Bone marrow (tissue), 2 donors: Measurements from ENCODE around the gene PRKCA.
A peak's percentile ranks its signal among the peaks of the same experiment; 100 is the strongest.

ENCODE experiments used
- DNase-seq, 2 donors: peaks; one replicate each; lab custom pipeline; 2025; lab: John Stamatoyannopoulos, UW

PRKCA gene

DNA sequence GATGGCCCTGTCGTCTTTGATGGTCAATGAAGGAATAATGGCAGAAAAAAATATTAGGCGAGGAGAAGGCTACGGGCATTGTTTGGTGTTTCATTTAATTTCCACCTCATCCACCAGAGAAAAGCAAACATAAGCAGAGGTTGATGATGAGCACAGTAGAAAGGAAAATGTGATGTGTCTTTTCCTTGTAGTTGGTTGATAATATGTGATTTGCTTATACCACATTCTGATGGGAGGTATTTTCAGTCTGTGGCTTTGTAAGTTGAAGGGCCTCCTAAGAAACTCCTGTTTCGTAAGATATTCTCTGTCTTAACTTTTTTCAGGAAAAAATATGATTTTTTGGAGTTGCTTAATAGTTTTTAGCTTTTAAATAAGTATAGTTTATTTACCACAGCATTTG, 215.7 kb downstream of the PRKCA start:
- no peak for DNase-seq

DNA sequence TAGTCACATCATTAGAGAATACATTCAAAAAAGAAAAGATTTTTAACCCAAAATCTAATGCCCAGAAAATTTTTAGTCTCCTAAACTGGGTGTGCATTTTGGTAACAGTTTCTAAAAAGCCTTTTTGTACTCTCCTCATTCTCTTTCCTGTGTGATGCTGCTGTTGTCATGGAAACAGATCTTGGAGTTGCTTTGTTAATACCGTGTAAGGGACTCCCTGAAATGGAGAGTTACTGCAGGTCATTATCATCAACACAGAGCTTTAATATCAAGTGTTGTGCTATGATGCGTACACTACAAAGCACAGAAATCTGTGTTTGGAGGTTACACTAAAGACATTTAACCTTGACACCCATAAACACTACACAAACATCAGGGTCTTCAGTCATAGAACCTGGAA, 216.3 kb downstream of the PRKCA start:
- no peak for DNase-seq

DNA sequence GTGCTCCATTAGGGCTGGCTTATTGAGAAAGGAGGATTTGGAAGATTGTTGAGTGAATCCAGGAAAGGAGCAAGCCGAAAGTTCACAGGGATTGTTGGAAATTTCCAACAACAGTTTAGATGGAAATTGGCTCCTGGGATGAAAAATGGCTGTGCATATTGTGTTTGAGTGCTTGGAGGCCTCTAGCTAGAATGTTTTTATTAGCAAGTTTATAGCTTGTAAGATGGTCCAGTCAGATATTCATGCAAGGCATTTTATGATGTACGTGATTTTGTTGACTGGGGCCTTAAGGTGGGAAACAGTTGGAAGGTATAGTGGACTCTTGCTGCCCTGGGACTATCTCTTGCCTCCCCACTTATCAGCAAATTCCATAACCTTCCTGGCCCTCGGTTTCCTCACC, 216.7 kb downstream of the PRKCA start:
- no peak for DNase-seq

DNA sequence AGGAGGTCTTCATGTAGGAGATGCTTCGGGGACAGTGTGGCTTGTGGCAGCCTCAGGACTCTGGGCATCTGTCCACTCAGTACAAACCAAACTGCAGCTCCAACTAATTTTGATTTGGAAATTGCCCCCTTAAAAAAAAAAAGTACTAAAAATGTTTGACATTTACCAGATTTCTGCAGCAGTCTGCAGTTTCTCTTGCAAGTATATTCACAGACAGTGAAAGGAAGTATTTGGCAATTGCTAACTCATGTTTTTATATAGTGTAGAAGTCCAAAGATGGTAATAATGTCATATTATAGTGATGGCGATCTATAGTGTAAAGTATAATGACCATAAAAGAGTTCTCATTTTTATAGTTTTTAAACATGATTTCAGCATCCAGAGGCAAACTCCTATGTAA, 218.6 kb downstream of the PRKCA start:
- no peak for DNase-seq

DNA sequence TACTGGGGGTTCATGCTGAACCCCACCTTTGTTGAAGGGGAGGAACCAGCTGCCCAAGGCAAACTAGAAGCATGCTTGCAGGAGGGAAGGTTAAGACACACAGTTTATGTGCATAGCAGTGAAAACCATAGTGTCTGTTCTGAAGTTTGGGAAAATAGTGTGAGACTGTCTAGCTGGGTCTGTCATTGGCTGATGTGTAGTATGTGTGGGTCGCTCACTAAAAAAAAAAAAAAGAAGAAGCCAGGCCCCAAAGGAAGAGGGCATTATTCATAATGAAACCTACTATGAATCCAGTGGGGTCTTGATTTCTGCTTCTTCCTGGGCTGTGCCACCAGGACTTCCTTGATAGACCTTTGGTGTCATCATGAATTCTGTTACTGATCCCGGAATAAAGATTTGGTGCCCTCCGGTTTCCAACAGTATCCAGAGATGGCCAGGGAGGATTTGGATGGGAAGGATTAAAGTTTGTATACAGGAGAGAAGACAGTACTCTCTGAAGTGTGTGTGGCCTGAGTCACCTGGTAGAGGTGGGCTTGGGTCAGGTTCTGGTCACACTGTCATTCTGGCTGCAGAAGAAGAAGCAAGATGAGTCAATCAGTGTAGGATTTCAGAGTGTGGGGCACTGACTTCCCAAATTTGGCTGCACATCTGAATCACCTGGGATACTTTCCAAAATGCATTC, 220.3 kb downstream of the PRKCA start:
- no peak for DNase-seq

DNA sequence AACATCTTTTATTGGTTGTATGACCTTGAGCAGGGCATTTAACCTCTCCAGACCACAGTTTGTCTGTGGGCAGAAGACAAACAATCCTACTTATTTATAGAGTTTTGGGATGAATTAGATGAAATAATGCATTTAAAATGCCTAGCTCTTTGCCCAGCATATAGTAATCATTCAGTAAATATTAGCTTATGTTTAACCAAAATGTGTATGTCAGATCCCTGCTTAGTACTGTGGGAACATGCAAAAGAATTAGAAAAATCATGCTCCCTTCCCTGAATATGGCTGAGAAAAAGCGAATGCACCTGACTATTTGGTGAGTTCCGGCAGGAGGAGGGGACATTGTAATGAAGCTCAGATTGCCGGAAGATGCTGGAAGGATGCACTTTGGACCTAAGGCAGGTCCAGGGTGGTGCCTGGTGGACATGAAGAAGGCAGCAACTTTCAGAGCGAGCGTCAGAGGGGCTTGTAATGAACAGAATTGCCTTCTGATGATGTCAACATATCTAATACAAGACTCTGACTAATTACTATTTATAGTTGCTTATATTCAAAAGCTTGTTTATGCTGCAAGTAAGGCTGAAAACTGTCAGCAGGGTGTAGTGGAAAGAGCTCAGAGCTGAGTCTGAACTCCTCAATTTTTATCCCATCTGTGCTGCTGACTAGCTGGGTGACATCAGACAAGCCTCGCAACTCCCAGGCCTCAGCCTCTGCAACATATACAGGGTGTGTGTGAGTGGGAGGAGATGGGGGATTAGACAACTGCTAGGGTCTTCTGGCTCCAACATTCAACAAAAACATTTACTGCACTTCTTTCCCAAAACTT, 221.2 kb downstream of the PRKCA start:
- DNase-seq: no peak

DNA sequence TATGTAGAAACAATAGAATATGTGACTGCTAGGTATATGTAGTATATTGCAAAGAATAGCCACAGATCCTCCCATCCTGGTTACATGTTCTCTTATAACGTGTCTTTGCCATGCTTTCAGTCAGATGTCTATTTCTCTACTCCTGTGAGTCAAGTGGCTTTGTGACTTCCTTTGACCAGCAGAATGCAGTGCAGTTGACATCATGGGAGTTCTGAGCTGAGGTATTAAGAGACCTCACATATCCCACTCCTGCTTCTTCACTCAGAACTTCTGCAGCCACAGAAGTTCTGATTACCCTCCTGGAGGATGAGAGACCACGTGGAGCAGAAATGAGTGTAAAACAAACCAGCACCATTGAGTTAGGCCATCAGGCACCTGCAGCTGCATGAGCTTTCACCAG, 222.5 kb downstream of the PRKCA start:
- no peak for DNase-seq

DNA sequence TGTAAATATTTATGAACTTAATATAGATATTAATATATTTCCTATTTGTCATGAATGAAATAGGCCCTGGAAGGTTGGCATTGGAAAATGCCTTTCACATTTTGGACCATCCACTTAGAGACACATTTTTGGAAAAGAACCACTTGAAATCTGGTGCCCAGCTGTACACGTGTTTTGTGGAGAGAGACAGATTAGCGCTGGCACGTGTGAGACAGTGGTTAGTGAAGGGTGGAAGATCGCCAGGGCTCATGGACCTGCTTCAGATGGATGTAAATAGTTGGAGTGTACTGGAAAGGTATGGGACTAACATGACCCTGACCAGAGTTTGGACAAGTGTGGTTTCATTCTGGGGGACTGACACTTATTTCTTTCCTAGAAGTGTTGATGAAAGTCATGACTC, 222.9 kb downstream of the PRKCA start:
- DNase-seq: no peak

DNA sequence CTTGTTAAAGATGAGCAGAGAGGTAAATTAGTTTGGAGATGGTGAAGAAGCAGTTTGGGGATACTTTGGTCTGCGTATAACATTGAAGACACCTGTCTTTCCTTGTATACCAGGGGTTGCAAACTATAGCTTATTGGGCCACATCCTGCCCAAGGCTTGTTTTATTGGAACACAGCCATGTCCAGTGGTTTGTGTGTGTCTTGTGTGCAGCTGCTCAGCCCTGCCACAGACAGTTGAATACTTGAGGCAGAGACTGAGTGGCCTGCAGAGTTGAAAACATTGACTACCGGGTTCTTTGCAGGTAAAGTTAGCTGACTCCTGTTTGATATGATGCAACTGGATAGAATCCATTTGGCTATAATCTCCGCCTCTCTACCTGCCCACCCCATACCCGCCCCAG, 224.4 kb downstream of the PRKCA start:
- no peak for DNase-seq

DNA sequence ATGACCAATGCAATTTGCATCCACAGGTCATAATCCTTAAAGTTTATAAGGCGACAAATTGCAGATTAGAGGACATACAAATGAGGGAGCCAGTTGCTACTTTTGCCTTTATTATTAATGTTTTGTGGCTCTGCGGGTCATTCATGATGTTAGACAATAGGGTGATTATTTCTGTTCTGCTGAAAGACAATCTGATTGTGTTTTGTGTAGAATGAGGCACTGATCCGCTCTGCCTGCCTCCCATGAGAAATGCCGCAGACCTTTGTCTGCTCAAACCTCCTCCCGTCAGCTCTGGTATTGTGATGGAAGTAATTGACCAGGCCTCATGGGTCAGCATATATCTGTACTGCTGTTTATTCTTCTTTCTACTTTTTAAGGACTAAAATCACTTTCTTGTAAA, 224.9 kb downstream of the PRKCA start:
- no peak for DNase-seq

DNA sequence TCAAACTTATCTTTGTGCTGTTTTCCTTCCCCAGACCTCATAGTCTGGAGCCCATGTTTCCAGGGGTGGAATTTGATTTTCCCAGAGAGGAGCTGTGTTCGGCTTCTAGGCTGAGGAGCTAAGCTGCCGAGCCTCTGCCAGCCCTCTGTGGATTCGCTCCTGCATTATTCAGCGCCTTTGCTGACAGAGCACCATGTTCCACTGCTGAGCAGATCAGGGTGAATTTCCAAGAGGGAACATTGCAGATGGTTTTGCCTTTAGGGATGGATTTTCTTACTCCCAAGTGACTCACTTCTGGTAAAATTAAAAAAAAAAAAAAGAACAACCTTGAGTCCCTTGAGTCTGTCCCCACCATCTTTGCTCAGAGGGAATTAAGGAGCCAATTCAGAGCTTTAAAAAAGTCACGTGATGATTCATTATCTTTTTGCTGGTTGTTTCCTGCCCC, 229.5 kb downstream of the PRKCA start:
- DNase-seq: no peak

DNA sequence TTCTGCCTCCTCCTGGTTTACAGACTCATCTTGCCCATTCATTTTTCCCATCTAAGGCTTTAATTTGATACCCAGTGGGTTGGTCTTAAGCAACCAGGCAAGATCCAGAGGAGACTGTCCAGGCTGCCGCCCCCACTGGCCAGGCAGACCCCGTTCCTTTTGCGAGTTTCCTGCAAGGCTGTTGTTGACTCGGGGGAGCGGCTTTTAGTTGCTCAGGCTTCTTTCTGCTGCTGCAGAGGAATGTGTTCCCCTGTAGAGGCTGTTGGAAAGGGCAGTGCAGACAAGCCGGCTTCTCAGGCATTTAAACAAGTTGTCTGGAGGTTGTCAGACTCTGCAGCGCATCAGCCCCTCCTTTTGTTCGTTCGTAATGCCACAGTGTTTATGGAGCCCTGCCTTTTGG, 231.2 kb downstream of the PRKCA start:
- no peak for DNase-seq

DNA sequence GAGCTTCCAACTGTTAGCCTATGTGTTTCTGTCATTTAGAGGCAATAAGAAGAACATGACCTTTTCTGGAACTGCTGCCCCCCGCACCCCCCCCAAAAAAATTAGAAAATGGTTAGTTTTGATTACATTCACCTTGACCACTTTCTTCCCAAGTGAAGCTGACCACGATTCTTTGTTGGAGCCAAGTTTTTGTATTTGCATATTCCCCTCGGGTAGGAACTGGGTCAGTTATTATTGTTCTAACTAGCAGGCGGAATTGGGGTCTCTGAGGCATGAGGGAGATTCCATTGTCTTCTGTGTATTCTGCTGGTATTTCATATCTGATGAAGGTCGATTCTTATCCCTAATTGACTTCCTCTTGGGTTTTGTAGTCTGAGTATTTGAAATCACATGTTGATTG, 231.6 kb downstream of the PRKCA start:
- no peak for DNase-seq

DNA sequence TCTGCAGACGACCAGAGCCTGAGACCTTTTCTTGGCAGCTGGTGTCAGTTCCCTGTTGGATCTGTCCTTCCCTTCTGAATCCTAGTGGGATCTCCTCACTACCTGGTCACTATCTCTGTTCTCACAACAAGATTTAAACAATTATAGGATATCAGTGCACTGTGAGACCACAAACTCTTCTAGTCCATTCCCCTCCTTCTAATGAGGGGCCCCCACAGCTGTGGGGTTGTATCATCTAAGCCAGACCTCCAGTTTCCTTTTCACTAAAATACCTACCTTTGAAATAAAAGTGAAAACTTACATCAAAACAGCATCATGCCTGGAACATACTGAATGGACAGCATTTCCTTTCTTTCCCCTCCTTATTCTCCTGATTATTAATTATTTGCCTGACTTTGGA, 233.2 kb downstream of the PRKCA start:
- no peak for DNase-seq

DNA sequence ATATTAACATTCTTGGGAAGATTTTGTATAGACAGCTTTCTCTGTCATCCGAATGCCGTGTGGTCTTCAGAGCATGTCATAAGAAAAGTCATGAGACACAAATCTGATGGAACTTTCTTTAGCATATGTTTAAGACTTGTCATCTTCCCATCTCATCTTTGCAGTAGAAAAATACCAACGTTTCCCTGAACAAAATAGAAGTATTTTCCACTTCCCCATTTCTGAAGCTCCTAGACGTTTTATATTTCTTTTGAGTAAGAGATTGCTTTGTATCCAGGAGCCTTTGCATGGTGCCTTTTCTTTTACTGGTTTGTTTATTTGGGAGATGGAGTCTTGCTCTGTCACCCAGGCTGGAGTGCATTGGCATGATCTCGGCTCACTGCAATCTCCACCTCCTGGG, 235.1 kb downstream of the PRKCA start:
- DNase-seq: peak in 1 of 2 donors; percentile 41

DNA sequence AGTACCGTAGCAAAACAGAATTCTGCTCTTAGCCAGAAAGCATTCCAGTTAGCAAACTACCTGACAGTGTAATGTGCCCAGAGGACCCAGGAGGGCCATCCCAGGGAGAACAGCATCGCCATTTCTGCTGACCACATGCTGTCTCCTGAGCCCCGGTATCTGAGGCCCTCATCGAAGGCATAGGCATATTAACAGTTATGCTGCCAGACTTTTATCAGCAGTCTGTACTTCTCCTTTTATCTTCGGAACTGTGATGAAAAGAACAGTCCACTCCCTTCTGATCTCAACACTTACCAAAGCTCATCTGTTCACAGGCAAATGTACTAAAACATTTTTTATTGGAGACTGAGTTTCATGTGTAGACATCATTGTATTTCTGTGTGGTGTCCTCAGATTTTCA, 236.4 kb downstream of the PRKCA start:
- no peak for DNase-seq

DNA sequence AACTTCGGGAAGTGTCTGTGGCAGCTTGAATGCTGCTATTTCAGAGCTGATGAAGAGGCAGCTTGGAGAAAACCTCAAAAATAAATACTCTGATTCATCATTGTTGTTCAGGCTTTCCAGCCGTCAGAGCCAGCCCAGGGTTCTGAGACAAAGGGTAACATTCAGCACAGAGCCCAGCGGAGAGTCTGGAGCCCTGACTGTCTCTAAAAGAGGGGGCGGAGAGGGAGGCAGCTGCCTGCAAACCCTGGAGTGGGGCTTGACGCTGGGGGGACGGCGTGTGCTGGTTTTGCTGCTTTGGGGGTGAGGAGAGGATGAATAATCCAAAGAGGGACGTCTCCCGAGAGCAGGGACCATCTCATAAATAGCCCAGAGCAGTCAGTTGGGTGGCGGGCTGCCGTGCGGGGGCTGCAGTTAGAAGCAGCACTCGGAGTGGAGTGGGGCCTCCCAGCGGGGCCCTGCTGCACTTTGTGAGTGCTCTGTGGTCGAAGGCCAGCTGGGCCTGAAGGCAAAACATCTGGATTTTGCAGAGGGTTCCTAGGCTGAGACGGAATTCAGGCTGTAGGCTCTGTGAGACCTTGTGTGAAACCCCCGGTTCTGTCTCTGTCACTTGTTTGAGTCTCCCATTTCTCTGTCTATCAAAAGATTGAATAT, 237.8 kb downstream of the PRKCA start:
- DNase-seq: no peak

DNA sequence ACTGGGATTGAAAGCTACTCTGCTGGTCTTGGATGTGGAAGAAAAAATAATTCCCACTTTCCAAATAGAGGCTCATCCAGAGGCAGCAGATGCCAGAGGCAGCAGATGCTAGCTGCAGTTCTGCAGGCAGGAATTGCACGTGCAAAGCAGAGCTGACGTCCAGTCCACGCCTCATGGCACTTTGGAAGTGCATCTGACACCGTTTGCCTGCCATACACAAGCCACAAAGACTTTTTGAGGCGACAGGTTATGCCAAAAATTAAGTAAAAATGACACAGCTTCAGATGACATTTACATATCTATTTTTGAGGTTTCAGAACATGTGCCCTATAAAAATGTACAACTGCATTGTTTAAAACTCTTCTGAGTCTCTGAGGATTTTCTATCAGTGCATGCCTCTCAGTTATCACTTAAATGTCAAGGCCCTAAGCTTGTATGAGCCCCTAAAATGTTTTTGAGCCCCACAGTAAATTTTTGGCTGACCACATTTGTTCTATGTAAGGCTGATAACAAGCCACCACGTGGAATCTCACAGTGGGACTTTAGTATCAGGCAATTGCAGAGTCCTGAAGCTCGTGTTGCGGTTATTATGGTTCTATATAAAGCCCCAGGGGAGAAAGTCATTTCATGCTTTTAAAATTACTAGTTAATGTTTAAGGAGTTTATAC, 239.2 kb downstream of the PRKCA start:
- DNase-seq: no peak

DNA sequence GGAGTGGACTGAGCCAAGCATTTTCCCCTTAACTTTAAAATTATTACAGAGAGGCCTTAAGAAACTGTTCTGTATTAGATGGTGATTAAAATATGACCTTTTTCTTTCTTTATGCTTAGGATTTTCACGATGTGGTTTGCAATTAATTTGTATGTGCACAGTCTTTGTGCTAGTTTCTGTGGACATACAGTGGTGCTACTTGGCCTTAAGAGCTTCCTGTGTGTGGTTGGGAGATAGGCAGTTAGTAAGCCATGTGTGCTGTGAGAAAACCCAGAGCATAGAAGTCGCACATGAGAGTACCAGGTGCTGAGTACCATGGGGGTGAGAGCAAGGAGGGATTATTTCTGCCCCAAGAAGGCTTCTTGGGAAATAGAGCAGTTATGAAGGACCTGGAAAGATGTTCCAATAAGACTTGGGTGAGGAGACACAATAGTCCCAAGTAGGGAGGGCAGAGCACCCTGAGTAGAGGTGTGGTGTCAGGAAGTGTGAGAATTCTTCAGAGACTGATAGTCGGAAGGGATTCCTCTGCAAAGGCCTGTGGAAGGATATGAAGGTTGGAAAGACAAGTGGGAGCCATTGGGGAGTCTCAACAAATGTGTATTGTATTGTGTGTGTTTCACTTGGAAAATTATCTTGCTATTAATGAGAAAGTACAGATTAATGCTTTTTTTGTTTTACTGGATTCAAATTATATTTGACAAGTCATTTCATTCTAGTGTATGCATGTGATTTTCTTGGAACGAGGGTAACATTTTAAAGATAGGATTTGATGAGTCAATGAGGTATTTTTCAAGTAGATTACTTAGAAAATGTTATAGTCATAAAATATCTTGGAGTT, 239.9 kb downstream of the PRKCA start:
- DNase-seq: peak in 1 of 2 donors; percentile 8

DNA sequence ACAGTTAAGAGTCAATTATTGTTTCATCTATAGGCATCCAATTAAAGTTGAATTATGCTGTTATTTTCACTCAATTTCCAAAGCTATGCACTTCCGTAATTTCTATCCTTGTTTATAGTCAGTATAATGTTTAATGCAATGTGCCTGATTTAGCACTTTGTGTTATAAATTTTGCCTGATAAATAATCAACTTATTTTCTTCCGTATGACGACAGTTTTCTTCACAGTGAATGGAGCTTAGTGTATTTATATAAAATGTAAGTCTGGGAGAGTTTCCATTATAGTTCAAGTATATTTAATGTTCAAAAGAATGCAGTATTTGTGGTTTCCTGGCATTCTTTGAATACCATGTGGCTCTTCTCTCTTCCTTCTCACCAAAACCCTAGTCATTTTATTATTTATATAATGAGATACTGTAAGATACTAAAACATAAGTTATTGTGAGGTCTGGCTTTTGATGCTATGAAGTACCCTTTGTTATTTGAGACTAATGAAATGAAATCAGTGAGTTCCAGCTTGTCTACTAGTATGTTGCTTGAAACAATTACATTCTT, 240.6 kb downstream of the PRKCA start:
- no peak for DNase-seq

DNA sequence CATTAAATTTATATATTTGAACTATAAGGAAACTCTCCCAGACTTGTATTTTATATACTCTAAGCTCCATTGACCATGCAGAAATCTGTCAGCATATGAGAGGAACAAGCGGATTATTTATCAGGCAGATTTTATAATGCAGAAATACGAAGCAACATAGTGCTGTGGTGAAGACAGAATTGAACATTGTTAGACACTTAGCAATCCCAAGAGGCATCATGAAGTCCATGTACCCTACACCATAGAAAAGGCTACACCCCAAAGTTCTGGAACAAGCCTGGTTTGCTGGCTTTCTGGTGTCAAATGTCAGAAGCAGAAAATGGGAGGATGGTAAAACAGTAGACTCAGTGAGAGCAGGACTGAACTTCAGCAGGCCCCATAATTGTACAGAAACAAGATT, 241.1 kb downstream of the PRKCA start:
- DNase-seq: no peak
